Activated T-helper 1 cell treated with Interleukin-2 at 50 U/mL for 16 hours (primary cell): ENCODE data around the gene C13orf46.

Experiments
- DNase-seq: peaks from one replicate; pipeline ENCODE4 v3.0.0-alpha.2; 2020; ENCODE audit warnings: low read depth

C13orf46 gene

DNA sequence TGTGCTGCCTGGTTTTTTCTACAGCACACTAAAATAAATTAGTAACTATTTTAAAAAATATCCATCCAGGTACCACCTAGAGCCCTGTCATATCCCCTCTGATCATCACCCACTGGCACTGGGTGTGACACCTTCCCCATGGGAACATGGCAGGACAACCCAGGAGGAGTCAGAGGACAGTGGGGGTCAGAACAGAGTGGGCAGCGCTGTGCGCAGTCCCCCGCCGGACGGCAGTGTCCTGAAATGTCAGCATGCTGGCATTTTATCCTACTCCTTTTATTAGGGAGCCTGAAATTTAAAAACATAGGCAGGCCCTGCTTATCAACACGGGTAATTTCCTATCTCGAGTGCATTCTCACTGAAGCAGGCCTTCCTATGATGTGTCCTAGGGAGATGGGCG is 67.9 kb downstream of the C13orf46 start:
- no peak for DNase-seq

DNA sequence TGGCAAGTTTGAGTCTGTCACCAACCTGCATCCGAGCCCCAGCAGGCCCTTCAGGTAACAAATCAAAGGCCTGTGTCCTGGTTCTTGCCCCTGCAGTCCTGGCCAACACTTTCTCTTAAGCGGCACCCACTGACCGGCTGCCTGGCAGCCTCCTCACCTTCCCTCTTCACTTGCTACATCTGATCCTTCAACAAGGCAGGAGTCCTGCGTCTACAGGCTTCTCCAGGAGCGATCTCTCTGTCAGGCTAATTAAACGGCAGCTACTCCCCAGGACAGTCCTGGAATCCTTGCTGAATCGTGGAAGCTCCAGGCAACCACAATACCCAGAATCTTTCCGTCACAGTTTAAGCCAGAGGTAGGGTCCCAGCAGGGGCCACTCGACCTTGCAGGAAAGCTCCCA is 68.9 kb downstream of the C13orf46 start:
- DNase-seq, result no peak

DNA sequence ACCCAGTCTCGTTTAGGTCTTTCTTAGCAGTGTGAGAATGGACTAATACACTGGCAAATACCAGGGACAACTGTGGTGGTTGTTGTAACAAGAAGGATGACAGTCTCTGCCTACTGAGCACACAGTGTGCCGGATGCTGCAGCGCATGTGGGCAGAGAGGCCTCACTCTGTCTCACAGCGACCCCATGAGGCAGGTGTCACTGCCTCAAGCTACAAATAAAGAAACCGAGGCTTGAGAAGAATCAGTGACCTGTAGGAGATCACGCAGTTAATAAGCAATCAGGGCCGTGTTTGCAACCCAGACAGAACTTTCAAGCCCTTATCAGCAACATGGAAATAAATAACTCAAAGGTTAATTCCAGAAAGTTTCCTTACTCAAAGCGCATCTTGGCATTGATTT is 69.5 kb downstream of the C13orf46 start:
- DNase-seq, result no peak

DNA sequence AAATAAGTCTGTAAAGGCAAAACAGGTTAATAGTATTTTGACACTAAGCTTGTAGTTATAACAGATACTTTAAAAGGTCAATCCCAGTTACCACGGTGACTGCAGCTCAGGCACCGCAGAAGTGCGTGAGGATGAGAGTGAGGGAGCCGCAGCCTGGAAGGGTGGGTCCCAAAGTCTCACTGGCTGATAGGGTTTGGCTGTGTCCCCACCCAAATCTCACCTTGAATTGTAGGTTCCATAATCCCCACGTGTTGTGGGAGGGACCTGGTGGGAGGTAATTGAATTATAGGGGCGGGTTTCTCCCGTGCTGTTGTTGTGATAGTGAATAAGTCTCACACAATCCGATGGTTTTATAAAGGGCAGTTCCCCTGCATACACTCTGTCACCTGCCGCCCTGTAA is 70.0 kb downstream of the C13orf46 start:
- DNase-seq, result no peak
